ENCODE results near the gene HIPK4. TPM values are rescaled to one million over a fixed set of nuclear protein-coding genes. Genes with fewer than 3 reads are reported as not detected.
A peak's percentile ranks its signal among the peaks of the same experiment; 100 is the strongest.

Gene HIPK4
- total RNA-seq, 4 donors from 2014 or later, result 0.39 to 0.60 TPM; not detected in 2

DNA sequence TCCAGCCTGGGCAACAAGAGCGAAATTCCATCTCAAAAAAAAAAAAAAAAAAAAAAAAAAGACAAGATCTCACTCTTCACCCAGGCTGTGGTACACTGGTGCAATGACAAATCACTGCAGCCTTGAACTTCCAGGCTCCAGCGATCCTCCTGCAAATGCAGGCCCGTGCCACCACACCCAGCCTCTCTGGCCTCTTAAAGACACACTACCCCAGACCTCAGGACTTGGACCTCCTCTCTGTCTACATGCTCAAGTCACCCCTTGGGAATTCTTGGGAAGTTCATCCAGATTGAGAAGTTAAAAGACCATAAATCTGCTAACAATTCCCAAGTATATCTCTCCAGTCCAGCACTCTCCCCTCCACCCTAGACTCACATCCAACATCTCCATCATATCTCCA is 10.6 kb upstream of the HIPK4 start:
- H3K9me3 ChIP-seq, result no peaks in the 10 kb centered on the region
- TF ChIP-seq EP300 (IDR thresholded peaks at IDR 0.05) (no peak), CTCF (IDR thresholded peaks at IDR 0.05) (no peak), POLR2A (IDR thresholded peaks at IDR 0.05) (no peak)
- no peak overlapping the region for H3K27ac ChIP-seq
- H3K36me3 ChIP-seq, result peaks cover 0 to 25% (median 0%) of the 10 kb centered on the region in 3 donors
- no peak for DNase-seq (ENCODE audit: low spot score in 2 of 2)
- 47 to 54% methylated on average over 3 of the region's 3 CpGs for WGBS, 2 donors
- H3K27me3 ChIP-seq, result no peaks in the 10 kb centered on the region
- peaks cover 0 to 50% (median 2%) of the 10 kb centered on the region in 4 donors for H3K4me1 ChIP-seq
- H3K4me3 ChIP-seq, result no peak overlapping the region

DNA sequence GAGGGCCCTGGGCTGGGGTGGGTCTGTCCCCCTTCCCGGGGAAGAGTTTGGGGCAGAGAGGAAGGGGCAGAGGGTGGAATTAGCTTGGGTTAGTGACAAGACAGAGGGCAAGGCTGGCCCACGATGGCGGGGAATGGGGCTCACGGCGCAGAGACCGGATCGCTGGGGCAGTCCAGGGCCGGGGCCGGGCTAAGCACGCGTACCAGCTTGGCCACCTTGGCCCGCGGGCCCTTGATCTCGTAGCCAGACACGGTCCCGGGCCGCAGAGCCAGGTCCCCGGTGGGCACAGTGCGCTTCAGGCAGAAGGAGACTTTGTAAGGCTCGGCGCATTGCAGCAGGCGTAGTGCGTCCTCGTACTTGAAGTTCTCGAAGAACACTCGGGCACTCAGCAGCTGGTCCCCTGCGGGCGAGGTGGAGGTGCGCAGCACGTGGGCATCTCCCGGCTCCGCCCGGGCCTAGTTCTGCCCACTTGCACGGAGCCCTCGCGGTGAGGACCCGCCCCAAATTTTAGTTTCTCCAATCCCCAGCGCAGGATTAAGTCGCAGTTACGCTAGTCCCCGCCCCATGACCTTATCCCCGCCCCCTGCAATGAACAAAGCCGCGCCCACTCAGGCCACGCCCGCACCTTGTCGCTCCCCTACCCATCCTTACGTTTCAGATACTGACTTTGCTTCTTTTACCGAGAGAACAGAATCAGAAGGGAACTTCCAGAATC is 8.6 kb upstream of the HIPK4 start:
- peaks cover 0 to 36% (median 2%) of the 10 kb centered on the region in 4 donors for H3K4me1 ChIP-seq
- WGBS, 2 donors, result 47 to 48% methylated on average over 36 to 49 of the region's 49 CpGs
- H3K27me3 ChIP-seq, result no peaks in the 10 kb centered on the region
- peaks cover 0 to 34% (median 0%) of the 10 kb centered on the region in 3 donors for H3K36me3 ChIP-seq
- TF ChIP-seq EP300 (IDR thresholded peaks at IDR 0.05) (no peak), POLR2A (IDR thresholded peaks at IDR 0.05) (no peak), CTCF (IDR thresholded peaks at IDR 0.05) (no peak)
- H3K9me3 ChIP-seq, result no peaks in the 10 kb centered on the region
- peak overlapping the region in 1 of 4 donors; percentile 5 for H3K27ac ChIP-seq
- no peak for DNase-seq (ENCODE audit: low spot score in 2 of 2)
- H3K4me3 ChIP-seq, result peak overlapping the region in 3 of 4 donors; percentile 6 to 27 (median 19)

GRCh38 chr19:40397568-40397906 is 7.6 kb upstream of the HIPK4 start:
- peaks cover 0 to 26% (median 0%) of the 10 kb centered on the region in 4 donors for H3K4me1 ChIP-seq
- WGBS, 2 donors, result 88 to 90% methylated on average over 19 to 21 of the region's 22 CpGs
- H3K36me3 ChIP-seq, result peaks cover 0 to 34% (median 0%) of the 10 kb centered on the region in 3 donors
- H3K27me3 ChIP-seq, result no peaks in the 10 kb centered on the region
- DNase-seq (ENCODE audit: low spot score in 2 of 2), result no peak
- H3K9me3 ChIP-seq, result no peaks in the 10 kb centered on the region
- H3K27ac ChIP-seq, result no peak overlapping the region
- no peak overlapping the region for H3K4me3 ChIP-seq
- TF ChIP-seq EP300 (IDR thresholded peaks at IDR 0.05) (no peak), POLR2A (IDR thresholded peaks at IDR 0.05) (no peak), CTCF (IDR thresholded peaks at IDR 0.05) (no peak)

DNA sequence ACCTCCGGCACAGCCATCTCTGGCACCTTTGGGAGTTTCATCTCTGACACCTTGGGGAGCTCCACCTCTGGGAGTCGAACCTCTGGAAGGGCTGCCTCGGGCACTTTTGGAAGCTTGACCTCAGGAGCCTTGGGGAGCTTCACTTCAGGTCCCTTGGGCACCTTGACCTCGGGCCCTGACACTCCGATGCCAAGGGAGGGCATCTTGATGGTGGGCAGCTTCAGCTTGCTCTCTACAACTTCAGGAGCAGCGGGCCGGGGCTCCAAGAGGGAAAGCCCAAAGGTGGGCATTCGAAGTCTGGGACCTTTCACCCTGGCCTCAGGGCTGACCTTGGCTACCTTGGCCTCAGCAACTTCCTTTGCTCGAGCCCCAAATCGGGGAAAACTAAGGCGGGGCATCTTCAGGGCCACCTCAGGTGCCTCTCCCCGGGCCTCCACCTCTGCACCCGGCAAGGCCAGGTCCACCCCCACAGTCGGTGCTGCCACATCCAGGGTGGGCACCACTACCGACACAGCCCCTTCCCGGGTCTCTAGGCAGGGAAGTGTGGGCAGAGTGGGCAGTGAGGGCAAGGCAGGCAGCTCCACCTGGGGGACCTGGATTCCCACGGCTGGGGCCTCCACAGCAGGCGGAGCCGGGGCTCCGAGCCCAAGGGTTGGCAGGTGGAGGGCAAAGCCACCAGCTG is 7.0 kb upstream of the HIPK4 start:
- H3K9me3 ChIP-seq, result no peaks in the 10 kb centered on the region
- H3K4me3 ChIP-seq, result no peak overlapping the region
- peaks cover 0 to 25% (median 0%) of the 10 kb centered on the region in 4 donors for H3K4me1 ChIP-seq
- no peak for TF ChIP-seq EP300 (IDR thresholded peaks at IDR 0.05)
- H3K27me3 ChIP-seq, result no peaks in the 10 kb centered on the region
- H3K27ac ChIP-seq, result no peak overlapping the region
- H3K36me3 ChIP-seq, result peaks cover 0 to 34% (median 0%) of the 10 kb centered on the region in 3 donors
- no peak for DNase-seq (ENCODE audit: low spot score in 2 of 2)
- 85 to 94% methylated on average over 17 of the region's 20 CpGs for WGBS, 2 donors

- no peaks in the 10 kb centered on the region for H3K27me3 ChIP-seq
- no peak overlapping the region for H3K27ac ChIP-seq
- peaks cover 0 to 23% (median 0%) of the 10 kb centered on the region in 4 donors for H3K4me1 ChIP-seq
- TF ChIP-seq EP300 (IDR thresholded peaks at IDR 0.05) (no peak), POLR2A (IDR thresholded peaks at IDR 0.05) (no peak), CTCF (IDR thresholded peaks at IDR 0.05) (no peak)
- no peak for DNase-seq (ENCODE audit: low spot score in 2 of 2)
- H3K36me3 ChIP-seq, result peaks cover 0 to 34% (median 0%) of the 10 kb centered on the region in 3 donors
- H3K4me3 ChIP-seq, result no peak overlapping the region
- WGBS, 2 donors, result 80 to 87% methylated on average over 10 to 14 of the region's 14 CpGs
- H3K9me3 ChIP-seq, result no peaks in the 10 kb centered on the region
These were observed 6.0 kb upstream of the HIPK4 start for GRCh38 chr19:40395956-40396355.
